ENCODE measurements around the gene FAR2. TPM values are rescaled to one million over a fixed set of nuclear protein-coding genes. Genes with fewer than 3 reads are reported as not detected.

The FAR2 gene
- total RNA-seq, 1 experiment from 2014 or later = 22.1 TPM

GRCh38 chr12:29291226-29291625, 142.1 kb downstream of the FAR2 start:
- Mint-ChIP-seq H3K27ac (no peak overlapping the region), H3K4me1 (peaks cover 0 to 6% of the 10 kb centered on the region in 2 experiments; a peak in 1 of 4 replicates), H3K36me3 (ENCODE audit: insufficient read depth in 1 of 3, low read depth in 3 of 3) (peaks cover 0 to 14% (median 6%) of the 10 kb centered on the region in 3 experiments; a peak in 4 of 7 replicates), H3K4me3 (no peak overlapping the region), H3K9me3 (peaks cover 5 to 10% of the 10 kb centered on the region in 2 experiments; a peak in 3 of 5 replicates), H3K27me3 (ENCODE audit: low read depth) (no peaks in the 10 kb centered on the region)
- H2AFZ ChIP-seq (ENCODE audit: low read length) = no peak overlapping the region
- H3K23ac ChIP-seq (ENCODE audit: insufficient read length, low read depth, low read length) = no peak overlapping the region
- H3K9ac ChIP-seq (ENCODE audit: extremely low read depth, insufficient read length, low read length) = no peak overlapping the region
- no peaks in the 10 kb centered on the region for H4K20me1 ChIP-seq (ENCODE audit: control insufficient read depth, insufficient read depth, insufficient read length)
- no peak overlapping the region for H4K8ac ChIP-seq (replicated peaks; ENCODE audit: insufficient read length, low read depth, low read length)
- WGBS (ENCODE audit: extremely low coverage, insufficient read length, low lambda C conversion rate) = no CpG with 5 or more reads among the region's 3 CpGs
- H3K27me3 ChIP-seq (ENCODE audit: insufficient read depth, low read length) = no peaks in the 10 kb centered on the region
- H2AK5ac ChIP-seq (ENCODE audit: insufficient read length, low read length) = no peak overlapping the region
- no peak overlapping the region for H2BK15ac ChIP-seq (ENCODE audit: low read depth, low read length)
- no peak overlapping the region for H3K14ac ChIP-seq (ENCODE audit: insufficient read depth, low read length)
- H4K5ac ChIP-seq (ENCODE audit: insufficient read length, low read depth, low read length) = no peak overlapping the region
- H4K91ac ChIP-seq (ENCODE audit: insufficient read length, low read depth, low read length) = no peak overlapping the region
- no peak overlapping the region for H3K18ac ChIP-seq (ENCODE audit: insufficient read length, low read depth, low read length)
- no peak overlapping the region for H2BK5ac ChIP-seq (ENCODE audit: insufficient read length, low read length)
- H3T11ph ChIP-seq (ENCODE audit: low read length) = no peak overlapping the region
- no peak overlapping the region for H2BK120ac ChIP-seq (ENCODE audit: low read depth, low read length, poor library complexity, severe bottlenecking)
- no peak overlapping the region for H3K4ac ChIP-seq (ENCODE audit: low read depth, low read length)
- no peaks in the 10 kb centered on the region for H3K9me3 ChIP-seq (ENCODE audit: control insufficient read depth, low read depth, low read length)
- H2BK20ac ChIP-seq (ENCODE audit: low read depth, low read length, poor library complexity, severe bottlenecking) = no peak overlapping the region
- no peaks in the 10 kb centered on the region for H3K23me2 ChIP-seq (ENCODE audit: insufficient read length, low read depth, low read length, poor library complexity, severe bottlenecking)
- no peak for DNase-seq
- no peak overlapping the region for H3K27ac ChIP-seq (ENCODE audit: insufficient read length, low read depth, low read length)
- TF ChIP-seq CTCF (conservative IDR thresholded peaks at IDR 0.05) = no peak
- H3K79me2 ChIP-seq (ENCODE audit: insufficient read depth, low read length) = no peaks in the 10 kb centered on the region
- H3K4me1 ChIP-seq (ENCODE audit: insufficient read depth, low read length) = no peaks in the 10 kb centered on the region
- no peaks in the 10 kb centered on the region for H3K79me1 ChIP-seq (ENCODE audit: insufficient read depth, low read depth, low read length, poor library complexity, severe bottlenecking)
- H2BK12ac ChIP-seq (ENCODE audit: insufficient read length, low read depth, low read length) = no peak overlapping the region
- H3K4me2 ChIP-seq (ENCODE audit: insufficient read depth, insufficient read length, low read length) = no peak overlapping the region
- H3K56ac ChIP-seq (ENCODE audit: insufficient read length, low read depth, low read length) = no peak overlapping the region
